C4-2B (cell line): Measurements from ENCODE around the gene ADAMTS6.
"Not testable (repeated sequence)": the region's sequence is repeated elsewhere in the genome, so short reads cannot be mapped to it uniquely, and the experiment has no call there.

Experiments used
- ZFX ChIP-seq: fragments of 450-650 bp; IDR thresholded peaks from 2 replicates; pipeline ENCODE4 v1.6.1; 2017
- TF ChIP-seq, protein P1 (sequence below): fragments of 450-650 bp; conservative IDR thresholded peaks from 2 replicates; pipeline ENCODE4 v1.5.1; 2017; ENCODE audit warnings: mild to moderate bottlenecking

DNA sequence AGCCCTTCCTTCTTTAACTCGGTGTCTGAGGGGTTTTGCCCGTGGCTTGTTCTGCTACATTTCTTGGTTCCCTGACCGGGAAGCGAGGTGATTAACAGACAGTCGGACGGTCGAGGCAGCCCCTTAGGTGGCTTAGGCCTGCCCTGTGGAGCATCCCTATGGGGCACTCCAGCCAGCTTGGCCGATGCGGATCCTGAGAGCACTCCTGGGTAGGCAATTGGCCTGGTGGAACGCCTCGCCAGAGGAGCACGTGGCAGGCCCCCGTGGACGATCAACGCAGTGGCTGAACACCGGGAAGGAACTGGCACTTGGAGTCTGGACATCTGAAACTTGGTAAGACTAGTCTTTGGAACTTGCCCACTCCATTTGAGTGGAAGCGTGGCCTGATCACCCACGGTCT is 307.5 kb downstream of the ADAMTS6 start:
- TF ChIP-seq ZFX = not testable (repeated sequence)
- TF ChIP-seq, protein P1, sequence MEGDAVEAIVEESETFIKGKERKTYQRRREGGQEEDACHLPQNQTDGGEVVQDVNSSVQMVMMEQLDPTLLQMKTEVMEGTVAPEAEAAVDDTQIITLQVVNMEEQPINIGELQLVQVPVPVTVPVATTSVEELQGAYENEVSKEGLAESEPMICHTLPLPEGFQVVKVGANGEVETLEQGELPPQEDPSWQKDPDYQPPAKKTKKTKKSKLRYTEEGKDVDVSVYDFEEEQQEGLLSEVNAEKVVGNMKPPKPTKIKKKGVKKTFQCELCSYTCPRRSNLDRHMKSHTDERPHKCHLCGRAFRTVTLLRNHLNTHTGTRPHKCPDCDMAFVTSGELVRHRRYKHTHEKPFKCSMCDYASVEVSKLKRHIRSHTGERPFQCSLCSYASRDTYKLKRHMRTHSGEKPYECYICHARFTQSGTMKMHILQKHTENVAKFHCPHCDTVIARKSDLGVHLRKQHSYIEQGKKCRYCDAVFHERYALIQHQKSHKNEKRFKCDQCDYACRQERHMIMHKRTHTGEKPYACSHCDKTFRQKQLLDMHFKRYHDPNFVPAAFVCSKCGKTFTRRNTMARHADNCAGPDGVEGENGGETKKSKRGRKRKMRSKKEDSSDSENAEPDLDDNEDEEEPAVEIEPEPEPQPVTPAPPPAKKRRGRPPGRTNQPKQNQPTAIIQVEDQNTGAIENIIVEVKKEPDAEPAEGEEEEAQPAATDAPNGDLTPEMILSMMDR = not testable (repeated sequence)
